Dedifferentiated amniotic fluid mesenchymal stem cell (primary cell): ENCODE results near the gene PPP1R14C.

Experiments used
- DNase-seq: peaks from one replicate; pipeline ENCODE4 v3.0.0-alpha.2; 2016; ENCODE audit errors: extremely low spot score

Gene PPP1R14C

DNA sequence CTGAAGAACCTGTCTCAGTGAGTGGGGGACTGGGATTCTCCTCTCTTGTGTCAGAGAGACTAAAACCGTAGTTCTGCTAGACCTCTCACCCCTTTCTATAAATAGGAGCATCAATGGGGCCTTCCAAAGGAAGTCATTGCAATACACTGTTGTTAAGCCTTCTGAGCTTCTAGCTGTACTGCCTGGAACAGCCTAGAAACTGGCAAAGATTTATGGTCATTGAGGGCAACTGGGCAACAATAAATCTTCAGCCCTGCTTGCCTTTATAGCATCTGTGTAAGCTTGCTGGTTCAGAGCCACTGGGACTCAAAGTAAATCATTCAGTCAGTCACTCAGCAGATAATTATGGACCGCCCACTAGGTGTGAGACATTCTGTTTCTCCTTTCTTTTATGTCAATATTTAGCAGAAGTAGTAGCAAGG, 53.2 kb downstream of the PPP1R14C start:
- no peak for DNase-seq

DNA sequence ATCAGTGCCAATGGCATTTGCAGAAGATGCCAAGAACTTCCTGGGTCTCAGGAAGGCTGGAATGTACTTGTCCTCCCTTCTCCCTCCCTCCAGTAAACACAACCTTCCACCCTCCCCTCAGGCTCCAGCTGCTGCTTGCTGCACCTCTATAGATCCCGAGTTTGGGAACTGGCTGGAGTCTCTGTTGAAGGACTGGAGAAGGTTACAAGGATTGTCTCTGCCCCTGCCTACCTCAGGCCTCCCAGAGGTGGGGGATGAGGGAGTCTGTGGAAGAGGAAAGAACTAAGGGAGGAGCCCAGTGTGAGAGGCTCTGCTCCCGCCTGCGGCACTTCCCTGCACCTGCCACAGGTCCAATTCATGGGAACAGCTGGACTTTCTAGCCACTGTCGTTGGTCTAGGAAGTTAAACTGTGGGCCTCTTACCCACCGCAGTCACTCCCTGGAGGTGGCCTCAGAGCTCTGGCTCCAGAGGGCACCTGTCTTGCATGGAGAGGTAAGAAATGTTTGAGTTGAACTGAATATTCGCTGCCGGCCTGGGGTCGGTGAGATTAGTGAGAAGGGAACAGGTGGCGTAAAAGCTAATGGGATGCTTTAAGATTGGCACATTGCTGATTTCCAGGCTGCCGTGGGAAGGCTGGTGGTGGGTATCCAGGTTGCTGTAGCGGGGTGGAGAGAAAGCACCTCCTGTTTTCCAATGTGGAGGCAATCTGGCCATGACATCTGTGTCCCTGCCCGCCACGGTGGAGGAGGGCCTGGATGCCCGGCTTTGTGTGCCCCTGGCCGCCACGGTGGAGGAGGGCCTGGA, 54.3 kb downstream of the PPP1R14C start:
- no peak for DNase-seq

DNA sequence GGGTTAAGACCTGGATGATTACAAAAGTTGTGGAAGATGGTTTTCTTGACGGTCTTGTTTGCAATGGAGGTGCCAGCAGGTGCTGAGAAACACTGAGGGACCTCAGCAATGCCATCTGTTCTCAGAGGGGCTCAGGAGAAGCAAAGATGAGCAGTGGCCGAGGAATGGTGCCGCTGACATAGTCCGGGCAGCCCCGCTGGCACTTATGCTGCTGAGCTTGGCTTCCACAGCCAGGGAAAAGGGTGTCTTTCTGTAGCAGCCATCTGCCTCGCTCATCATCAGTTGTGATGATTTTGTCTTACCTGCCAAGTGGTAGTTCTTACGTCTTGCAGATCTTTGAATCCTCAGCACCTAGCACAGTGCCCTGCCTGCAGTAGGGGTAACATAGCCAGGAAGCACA, 55.7 kb downstream of the PPP1R14C start:
- no peak for DNase-seq

DNA sequence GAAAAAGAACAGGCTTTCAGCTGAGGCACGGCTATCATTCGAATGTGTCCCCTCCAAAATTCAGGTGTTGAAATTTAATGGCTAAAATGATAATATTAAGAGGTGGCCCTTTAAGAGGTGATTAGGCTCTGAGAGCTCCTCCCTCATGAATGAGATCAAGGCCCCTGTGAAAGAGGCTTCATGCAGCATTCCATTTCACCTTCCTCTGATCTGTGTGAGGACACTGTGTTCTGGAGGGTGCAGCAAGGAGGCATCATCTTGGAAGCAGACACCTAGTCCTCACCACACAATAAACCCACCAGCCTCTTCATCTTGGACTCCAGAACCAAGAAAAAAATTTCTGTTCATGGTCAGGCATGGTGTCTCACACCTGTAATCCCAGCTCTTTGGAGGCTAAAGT, 56.4 kb downstream of the PPP1R14C start:
- no peak for DNase-seq

DNA sequence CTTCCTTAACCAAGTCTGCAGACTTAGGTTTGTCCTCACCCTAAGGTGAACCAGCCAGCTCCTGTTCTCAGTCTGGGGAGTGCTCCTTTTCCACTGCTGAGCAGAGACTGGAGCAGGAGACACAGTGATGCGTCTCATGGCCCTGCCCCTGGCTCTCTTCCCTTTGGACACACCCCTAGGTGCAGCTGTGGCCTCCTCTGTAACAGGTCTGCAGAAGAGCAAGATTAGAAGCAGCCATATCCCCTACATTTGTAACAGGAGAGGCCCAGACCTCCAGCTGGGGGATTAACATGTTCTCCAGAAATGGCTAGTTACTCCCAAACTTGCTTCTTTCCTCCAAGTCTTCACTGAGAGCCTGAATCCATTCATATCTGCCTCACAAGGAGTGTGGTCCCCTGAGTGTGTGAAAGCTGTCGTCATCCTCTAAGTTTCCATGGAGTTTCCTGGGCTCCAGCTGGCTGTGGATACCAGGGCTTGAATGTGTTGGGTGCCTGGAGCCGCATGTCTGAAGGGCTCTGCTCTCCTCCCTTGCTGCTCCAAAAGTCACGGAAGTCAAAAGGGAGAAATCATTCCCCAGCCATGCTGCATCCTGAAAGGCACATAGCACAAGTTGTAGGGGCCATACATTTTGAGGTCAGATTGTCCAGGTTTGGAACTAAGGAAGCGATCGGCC, 57.7 kb downstream of the PPP1R14C start:
- no peak for DNase-seq

DNA sequence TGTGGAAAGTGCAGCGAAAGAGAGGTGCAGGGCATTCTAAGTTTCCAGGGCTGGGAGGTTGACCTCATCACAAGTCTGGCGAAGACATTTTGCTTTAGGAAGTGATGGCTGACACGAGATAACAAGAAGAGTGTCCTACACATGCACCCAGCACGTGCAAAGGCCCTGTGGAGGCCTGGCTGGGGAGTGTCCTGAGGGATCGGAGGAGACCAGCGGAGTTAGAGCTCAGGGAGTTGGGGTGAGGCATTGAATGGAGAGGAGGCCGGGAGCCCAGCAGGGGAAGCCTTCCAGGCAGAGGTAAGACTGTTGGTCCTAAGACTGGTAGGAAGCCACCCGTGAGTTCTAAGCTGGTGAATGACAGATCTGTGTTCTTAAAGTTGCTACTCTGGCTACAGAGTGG, 58.4 kb downstream of the PPP1R14C start:
- no peak for DNase-seq

DNA sequence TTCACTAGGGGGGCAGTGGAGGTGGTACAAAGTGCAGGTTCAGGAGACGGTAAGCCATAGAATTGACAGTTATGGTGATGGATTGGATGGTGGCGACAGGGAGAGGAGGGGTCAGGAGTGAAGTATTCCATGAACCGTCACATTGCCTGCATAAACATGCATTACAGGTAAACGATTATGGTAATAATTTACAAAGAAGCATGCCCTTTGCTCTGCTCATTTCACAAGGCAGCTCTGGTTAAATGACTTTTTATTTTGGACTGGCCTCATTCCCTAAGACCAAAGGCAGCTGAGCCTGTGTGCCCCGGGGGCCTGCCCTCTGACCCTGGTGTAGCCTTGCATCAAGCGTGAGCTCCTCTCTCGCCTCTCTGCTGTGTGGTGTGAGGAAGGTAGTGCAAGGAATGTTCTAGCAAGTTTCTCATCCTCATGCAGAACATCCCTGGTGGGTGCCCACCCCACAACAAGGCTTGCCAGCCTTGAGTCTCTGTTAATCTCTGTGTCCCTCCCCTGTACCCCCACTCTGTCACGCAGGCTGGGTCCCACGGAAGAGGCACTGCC, 59.0 kb downstream of the PPP1R14C start:
- DNase-seq, result no peak

DNA sequence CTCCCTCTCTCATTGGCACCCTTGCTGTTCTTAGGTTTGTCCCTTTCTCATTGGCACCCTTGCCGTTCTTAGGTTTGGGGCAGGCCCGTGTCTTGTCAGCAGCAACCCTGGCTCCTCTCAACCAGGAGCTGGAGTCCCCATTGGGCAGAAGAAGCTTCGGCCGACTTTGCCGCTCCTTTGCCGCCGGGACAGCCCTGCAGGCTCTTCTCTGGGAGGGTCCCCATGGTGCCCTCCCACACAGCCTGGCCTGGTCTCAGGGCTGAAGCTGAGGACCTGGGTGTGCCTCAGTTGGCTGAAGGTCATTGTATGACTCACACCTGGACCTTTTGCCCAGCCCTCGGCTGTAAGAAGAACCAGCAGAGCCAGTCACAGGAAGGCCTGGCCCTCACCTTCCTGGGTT, 59.6 kb downstream of the PPP1R14C start:
- DNase-seq, result no peak

DNA sequence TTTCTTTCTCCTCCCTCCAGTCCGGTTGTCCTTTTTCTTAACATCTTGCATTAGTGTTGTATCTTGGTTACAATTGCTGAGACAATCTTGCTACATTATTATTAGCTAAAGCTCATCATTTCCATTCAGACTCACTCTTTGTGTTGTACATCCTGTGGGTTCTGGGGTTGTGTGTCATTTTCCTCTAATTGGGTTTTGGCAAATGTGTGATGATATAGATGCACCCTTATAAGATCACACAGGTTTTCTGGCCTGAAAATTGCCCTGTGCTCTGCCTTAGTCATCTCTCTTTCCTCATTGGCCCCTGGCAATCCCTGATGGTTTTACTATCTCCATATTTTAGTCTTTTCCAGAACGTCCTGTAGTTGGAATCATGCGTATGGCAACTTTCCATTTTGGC, 60.1 kb downstream of the PPP1R14C start:
- DNase-seq, result no peak

DNA sequence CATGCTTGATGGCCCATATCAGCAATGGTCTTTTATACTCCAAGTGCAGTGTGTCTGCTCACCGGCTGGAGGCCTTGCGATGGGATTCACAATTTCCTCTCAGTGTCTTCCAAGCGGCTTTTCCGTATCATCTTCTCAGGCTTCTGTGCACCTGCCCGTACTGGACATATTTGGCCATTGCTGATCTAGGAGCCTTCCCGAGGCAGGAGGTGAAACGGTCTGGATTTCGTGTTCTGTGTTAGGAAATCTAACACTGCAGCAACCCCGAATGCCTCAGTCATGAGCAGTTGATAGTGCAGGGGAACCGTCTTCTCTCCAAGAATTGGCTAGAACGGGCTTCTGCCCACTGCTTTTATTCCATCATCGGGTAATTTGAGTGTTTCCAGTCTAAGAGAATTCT, 60.5 kb downstream of the PPP1R14C start:
- DNase-seq, result no peak

DNA sequence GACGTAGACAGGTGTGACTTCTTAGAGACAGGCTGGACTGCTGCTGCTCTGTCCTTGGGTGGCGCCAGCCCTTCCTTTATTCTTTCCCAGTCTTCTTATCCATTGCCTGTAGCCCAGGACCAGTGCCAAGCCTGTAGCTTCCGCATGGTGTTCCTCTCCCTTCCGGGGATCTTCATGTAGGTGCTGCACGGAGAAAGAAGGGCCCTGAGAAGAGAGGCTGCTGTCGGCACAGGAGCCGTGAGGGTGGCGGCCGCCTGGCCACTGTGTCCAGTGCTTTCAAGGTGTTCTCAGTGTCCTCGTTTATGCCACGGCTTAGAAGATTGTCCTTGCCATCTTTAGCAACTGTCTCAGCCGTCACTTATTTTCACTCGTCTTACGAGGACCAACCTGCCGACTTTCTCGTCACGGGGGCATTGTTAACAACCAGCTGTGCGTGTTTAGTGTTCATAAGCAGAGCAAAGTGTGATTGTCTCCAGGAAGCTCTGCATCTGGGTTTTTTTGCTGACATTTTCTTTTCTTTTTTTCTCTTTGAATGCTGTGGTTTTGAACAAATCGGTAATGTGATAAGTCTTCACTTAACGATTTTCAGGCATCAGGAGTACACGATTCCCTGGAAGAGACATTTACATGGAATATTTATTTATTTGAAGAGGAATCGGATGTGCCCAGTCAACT, 61.2 kb downstream of the PPP1R14C start:
- DNase-seq, result no peak

DNA sequence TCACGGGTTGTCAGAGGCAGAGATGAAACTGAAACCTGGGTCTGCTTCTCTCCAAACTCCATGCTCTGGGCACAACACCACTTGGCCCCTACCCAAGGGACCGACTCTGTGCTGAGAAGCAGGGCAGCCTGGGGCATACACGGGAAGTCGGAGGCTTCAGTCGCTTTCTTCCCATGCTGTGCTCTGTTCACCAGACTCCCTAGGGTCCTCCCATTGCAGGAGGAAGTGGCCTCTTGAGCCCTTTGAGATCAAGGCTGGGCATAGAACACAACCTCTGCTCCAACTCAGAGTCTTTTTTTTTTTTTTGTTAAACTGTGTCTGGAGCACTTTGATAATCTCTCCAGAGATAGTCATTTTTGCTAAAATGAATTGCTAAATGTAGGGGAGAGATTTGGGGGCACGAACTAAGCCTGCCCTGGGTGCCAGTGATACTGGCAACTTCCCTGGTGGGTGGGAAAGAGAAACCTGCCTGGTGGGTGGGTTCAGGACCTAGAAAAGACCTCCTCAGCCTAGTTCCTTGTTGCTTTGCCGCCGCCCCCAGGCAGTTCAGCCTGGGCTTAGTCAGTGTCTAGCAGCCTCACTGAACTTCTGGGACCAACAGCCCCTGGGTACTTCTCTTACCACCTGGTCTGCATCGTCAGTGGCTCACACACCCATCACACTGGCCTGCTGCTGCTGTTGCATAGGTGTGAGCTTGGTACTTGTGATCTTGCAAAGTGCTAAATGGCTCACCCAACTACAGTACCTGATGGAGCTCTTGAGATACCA, 62.0 kb downstream of the PPP1R14C start:
- no peak for DNase-seq

DNA sequence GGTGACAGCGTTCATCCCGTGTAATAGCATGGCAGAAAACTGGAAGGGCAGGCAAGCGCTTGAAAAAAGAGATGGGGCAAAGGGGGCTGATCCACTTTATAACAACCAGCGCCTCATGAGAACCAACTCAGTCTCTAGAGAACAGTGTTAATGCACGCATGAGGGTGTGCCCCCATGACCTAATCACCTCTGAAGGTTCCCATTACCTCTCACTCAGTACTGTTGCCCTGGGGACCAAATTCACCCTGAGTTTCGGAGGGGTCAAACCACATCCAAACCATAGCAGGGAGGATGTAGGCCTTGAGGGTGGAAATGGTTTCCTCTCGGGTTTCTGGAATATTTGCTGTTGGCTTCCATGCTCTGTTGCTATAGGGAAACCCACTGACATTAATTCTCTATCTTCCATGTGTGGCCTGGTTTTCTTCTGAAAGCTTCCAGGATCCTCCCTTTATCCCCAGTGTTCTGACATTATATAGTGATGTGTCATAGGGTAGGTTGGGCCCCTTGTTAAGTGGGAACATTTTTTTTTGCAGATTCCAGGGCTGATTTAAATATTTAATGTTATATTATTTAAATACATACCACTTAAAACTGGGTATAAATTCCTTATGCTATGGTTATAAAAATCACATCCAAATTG, 65.2 kb downstream of the PPP1R14C start:
- peak; percentile 26 for DNase-seq

DNA sequence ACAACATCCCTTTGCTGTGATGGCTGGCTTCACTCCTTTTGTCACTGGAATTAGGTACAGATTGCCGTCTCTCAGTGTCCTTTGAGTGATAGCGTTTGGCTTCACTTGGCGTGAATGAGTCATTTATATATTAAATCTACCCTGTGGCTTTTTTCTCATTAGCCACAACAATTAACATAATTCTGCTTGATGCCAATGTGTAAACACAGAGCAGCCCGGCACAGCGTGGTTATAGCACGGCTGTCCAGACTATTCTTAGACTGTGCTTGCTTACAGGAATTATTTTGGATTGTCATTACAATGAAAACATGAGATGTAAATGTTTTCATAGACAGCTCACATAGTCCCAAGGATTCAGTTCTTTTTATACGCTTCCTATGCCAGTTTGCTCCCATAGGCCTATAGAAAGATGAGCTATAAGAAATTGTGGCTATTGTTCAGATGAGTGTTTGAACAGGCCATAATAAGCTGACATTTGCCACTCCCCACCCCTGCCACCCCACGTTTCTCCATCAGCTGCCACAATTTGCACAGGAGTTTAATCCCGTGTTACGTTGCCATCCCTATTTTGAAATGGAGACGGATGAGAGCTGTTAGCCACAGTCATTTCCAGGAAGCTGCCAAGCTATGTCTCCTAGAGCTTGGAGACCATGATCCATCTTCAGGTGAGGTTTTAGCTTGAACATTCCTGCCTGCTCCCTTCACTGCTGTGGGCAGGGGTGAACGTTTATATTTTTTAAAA, 65.9 kb downstream of the PPP1R14C start:
- DNase-seq, result no peak

DNA sequence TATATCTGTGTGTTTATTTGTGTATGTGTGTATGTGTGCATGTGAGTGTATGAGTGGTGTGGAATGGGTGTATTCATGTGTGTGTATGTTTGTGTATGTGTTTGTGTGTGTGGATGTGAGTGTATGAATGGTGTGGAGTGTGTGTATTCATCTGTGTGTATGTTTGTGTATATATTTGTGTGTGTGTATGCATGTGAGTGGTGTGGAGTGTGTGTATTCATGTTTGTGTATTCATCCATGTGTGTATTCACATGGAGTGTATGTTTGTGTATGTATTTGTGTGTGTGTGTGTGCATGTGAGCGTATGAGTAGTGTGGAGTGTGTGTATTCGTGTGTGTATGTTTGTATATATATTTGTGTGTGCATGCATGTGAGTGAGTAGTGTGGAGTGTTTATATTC, 66.6 kb downstream of the PPP1R14C start:
- DNase-seq, result no peak

DNA sequence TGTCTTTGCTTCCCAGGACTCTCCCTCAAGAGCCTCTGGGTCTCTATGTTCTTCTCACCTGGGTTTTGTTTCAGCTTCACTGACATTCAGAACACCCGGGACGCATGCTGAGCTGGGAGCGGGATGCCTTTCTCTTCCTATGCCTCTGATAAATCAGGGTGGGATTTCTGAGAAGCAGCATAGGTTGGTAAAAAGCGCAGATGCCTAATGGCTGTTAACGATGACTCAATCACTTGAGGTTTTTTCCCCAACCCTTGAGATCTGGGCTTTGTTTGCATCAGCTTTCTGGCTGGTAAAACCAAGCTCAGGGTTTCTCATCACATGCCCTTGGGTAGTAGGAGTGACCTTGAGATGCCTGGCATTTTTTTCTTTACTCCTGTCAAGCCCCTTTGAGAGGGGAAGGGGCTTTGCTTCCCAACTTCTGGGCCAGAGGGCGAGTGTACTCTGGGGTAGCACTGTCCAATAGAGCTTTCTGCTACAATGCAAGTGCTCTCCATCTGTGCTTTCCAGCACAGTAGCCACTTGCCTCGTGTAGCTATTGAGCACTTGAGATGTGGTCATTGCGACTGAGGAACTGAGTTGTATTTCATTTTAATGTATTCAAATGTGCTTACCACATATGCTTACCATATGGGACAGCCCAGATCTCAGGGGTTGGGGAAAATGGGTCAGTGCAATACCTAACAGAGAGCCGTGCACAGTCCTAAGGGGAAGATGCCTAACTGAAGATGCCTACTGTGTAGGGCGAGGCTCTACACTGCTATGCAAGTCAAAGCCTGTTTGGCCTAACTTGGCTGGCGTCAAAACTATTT, 69.1 kb downstream of the PPP1R14C start:
- DNase-seq, result no peak

DNA sequence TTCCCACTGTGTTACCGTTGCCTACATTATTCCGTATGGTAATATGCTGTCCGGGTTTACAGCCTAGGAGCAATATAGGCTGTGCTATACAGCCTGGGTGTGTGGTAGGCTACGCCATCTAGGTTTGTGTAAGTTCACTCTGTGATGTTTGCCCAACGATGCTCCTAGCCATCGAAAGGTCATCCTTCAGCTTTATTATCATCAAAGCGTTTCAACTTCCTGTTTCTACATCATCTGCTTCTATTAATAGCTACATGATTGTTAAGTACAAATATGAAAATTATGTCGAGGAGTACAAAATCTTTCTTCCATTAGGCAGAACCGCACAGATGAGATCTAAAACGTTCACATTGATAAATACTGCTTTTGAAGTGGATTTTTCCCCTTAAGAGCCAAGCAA, 69.9 kb downstream of the PPP1R14C start:
- DNase-seq, result no peak

DNA sequence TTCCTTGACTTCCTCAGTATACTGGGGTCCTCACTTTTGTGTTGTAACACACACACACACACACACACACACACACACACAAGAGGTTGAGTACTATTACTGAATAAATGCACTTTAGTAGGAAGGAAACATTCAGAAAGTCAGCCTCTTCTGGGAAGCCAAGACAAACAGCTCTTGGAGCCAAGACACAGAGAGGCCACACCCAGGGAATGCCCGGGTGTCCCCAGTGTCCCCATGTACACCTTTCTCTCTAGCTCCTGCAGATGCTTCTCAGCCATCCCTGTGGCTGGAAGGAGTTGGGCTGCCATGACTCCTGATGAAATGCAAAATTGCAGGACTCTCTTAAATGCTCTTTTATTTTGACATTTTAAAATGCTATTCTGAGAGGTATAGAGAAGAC, 70.5 kb downstream of the PPP1R14C start:
- DNase-seq, result no peak

DNA sequence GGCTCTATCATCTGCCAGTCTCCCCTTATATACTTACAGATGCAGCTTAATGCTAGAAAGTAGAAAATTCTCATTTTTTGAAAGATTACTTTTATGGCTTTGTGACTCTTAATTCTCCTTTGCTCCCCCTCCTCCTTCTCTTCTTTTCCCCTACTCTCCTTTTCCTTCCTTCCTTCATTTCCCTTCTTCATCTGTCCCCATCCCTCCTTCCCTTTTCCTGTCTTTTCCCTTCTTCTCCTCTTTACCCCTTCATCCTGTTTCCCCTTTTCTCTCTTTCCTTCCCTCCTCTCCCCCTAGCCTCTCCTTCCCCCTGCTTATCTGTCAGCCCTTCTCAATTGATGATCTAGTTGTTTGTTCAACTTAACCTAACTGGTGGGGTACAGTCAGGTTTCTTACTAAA, 71.5 kb downstream of the PPP1R14C start:
- no peak for DNase-seq
